GM13977 (cell line): ENCODE results near the gene MTA1.

Experiments used
- DNase-seq: peaks from one replicate; pipeline ENCODE4 v3.0.0; 2012; ENCODE audit warnings: low spot score
- in situ Hi-C: fragments of 300-500 bp; cut with MboI; formaldehyde crosslinking; loops from one replicate; pipeline ENCODE4 v1.12.0; 2022; ENCODE audit warnings: low sequenced_read_pairs, low pct_unique_long_range_greater_than_20kb, mixed read lengths, inconsistent platforms; ENCODE audit not compliant: unreplicated experiment
- TF ChIP-seq, protein P1 (sequence below): IDR thresholded peaks from 2 replicates; pipeline ENCODE4 v1.5.1; 2012; ENCODE audit warnings: mild to moderate bottlenecking, control low read depth; ENCODE audit not compliant: insufficient read depth; ENCODE audit errors: extremely low read depth, missing control alignments

The MTA1 gene

DNA sequence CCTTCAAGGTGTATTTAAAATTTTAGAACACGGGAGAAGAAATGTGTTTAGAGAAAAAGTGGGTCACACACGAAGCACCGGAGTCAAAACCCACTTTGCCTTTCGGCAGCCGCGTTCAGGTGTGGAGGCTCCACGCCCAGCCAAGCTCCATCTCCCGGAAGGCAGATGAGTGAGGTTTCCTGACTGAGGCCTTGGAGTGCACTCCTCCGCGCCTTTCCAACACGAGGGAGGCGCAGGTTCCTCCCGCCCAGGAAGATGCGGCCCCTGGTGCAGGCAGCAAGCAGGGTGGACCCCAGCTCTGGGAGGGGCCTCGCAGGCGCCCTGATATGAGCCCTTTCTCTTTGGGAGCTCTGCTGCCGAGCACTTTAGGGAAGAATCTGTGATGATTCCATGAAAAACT, 22.5 kb downstream of the MTA1 start:
- TF ChIP-seq, protein P1, sequence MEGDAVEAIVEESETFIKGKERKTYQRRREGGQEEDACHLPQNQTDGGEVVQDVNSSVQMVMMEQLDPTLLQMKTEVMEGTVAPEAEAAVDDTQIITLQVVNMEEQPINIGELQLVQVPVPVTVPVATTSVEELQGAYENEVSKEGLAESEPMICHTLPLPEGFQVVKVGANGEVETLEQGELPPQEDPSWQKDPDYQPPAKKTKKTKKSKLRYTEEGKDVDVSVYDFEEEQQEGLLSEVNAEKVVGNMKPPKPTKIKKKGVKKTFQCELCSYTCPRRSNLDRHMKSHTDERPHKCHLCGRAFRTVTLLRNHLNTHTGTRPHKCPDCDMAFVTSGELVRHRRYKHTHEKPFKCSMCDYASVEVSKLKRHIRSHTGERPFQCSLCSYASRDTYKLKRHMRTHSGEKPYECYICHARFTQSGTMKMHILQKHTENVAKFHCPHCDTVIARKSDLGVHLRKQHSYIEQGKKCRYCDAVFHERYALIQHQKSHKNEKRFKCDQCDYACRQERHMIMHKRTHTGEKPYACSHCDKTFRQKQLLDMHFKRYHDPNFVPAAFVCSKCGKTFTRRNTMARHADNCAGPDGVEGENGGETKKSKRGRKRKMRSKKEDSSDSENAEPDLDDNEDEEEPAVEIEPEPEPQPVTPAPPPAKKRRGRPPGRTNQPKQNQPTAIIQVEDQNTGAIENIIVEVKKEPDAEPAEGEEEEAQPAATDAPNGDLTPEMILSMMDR: no peak
- no peak for DNase-seq
- in situ Hi-C loops: no loop called here

DNA sequence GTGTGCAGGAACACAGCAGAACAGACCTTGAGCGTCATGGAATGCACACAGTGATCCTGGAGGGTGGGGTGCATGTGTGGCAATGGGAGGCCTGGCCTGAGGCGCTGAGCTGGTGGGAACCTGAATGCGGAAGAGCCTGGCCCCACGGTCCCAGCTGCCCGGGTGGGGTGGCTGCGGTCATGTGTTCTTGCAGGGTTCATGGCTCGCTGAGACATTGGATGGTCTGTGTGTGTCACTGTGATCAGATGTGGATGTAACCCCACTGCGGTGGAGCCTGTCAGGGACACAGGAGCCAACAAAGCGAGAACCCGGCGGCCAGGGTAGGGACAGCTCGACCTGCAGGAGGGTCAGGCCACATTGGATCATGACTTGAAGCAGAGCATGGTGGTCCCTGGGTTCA, 23.2 kb downstream of the MTA1 start:
- DNase-seq: no peak
- in situ Hi-C loops: no loop called here
- TF ChIP-seq, protein P1: no peak

DNA sequence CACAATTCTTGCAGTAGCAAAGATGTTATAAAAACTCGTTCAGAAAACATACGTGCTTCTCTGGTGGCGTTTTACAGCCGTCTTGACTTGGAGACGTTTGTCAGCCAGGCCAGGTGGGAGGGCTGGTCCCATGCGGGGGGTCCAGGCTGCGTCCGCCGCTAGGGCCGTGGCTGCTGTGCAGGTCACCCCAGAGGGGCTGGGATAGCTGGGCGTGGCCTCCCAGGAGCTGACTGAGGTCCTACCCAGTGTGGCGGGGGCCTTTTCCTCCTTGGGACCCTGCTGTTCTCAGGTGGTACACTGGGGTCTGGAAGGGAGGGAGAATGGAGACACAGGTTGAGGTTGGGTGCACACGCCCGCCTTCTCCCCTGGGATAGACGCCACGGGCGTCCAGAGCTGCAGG, 25.2 kb downstream of the MTA1 start:
- DNase-seq: no peak
- TF ChIP-seq, protein P1: no peak
- in situ Hi-C loops: no loop called here

DNA sequence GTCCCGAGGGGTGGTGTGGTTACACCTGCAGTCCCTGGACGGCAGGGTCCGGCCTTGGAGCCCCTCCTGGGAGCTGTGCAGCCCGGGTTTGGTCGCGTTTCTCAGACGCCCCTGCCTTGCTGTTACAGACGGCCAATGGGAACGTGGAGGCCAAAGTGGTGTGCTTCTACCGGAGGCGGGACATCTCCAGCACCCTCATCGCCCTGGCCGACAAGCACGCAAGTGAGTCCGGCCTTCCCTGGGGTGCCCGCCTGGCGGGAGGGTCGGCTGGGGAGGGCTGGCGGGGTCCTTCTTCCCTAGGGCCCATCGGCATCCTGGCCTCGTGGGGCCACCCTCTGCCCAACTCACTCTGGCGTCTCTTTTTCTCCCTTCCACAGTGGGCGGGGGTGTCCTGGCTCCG, 25.7 kb downstream of the MTA1 start:
- in situ Hi-C loops: no loop called here
- TF ChIP-seq, protein P1: no peak

DNA sequence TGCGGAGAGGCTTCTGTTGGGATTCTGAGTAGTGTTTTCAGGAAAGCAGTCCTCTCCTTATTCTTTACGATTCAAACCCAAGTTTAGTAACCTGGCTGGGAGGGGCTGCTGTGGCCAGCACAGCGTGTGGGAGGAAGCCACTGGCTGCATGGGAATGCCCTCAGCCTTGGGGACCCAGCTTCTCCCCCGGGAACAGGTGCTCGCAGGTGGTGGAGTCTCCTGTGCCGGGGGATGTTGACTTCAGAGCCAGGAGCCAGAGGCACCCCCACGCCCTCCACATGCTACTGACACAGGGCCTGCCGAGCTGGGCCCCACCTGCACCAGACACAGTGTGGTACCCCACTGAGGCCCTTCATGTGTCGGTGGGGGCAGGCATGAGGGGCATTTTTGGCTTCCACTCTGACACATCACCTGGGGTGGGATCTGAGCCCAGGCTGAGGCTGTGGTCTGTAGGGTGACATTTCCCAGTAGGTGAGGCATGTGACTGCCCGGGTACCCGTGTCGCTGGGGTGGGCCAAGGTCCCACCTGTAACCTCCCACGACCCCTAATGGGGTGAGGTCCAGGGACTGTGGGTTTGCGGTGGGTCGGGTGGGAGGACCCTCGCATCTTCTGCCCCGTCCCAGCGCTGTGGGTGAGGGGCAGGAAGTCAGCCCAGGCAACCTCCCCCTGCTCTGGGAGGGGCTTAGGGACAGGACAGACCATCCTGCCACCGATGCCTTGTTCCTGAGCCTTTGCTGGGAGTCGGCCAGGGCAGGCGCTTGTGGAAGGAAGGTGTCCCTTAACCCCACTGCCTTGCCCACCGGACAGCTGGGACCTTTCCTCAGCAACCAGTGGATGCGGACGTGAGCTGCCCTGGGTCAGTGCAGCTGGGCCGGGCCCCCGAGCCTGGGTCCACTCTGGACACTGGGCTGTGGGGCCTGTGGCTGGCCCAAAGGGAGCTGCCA, 26.5 kb downstream of the MTA1 start:
- in situ Hi-C loops: no loop called here
- no peak for DNase-seq
- TF ChIP-seq, protein P1: no peak

More for the DNA sequence above, 25.7 kb downstream of the MTA1 start:
- no peak for DNase-seq

DNA sequence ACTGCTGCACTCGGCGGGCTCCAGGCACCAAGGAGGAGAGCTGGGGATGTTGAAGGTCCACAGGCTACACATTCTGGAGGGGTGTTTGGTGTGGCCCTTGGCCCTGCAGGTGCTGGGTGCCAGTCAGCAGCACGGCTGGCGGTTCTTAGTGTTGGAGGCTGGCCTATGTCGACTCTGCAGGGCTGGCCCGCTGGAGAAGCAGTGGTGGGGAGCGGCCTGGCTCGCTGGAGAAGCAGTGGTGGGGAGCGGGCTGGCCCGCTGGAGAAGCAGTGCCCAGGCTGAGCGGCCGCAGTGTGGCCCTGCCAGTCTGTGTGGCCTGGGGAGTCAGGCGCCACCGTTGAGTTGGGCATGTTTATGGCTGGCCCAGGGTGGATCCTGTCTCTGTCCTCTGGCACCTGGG, 27.3 kb downstream of the MTA1 start:
- in situ Hi-C loops: no loop called here
- DNase-seq: no peak
- TF ChIP-seq, protein P1: no peak
